ENCODE results near the gene TATDN3. TPM values are rescaled to one million over a fixed set of nuclear protein-coding genes. Genes with fewer than 3 reads are reported as not detected.

Gene TATDN3
- total and polyA plus RNA-seq, 2 of the 4 experiments (the other 2 are of a cell fraction) = 4.9 to 12.0 TPM

- Histone ChIP-seq H3K79me1 (ENCODE audit: low read depth in 1 of 2, low read length in 2 of 2) (peaks cover 2 to 10% of the 10 kb centered on the region in 2 experiments; a peak in 2 of 4 replicates), H3K36me3 (ENCODE audit: control insufficient read depth, insufficient read depth, low read length) (peaks cover 2% of the 10 kb centered on the region; the same call in 1 of the 2 replicates), H2BK120ac (ENCODE audit: low read depth, low read length) (no peak overlapping the region), H3K27ac (ENCODE audit: insufficient read depth, low read length) (no peak overlapping the region), H4K8ac (ENCODE audit: low read depth in 2 of 2, low read length in 2 of 2) (no peak overlapping the region), H4K91ac (ENCODE audit: insufficient read depth, low read depth, low read length) (no peak overlapping the region), H4K5ac (ENCODE audit: low read depth, low read length) (no peak overlapping the region), H2AFZ (replicated peaks; ENCODE audit: low read length, poor library complexity) (no peak overlapping the region), H3K18ac (ENCODE audit: low read depth, low read length) (no peak overlapping the region), H4K20me1 (ENCODE audit: insufficient read depth, low read length) (no peaks in the 10 kb centered on the region), H3K27me3 (ENCODE audit: control insufficient read depth, insufficient read depth, low read length) (no peaks in the 10 kb centered on the region), H3K4me1 (ENCODE audit: control insufficient read depth, insufficient read depth, low read length) (peaks cover 3% of the 10 kb centered on the region; the same call in 1 of the 2 replicates), H2AK9ac (replicated peaks; ENCODE audit: low read depth, low read length, poor library complexity) (no peak overlapping the region), H3K4me2 (ENCODE audit: low read depth, low read length) (no peak overlapping the region), H2BK20ac (ENCODE audit: low read depth, low read length) (no peak overlapping the region), H3K56ac (ENCODE audit: extremely low read depth, insufficient read depth, low read length) (no peak overlapping the region), H3K9me1 (ENCODE audit: insufficient read depth, low read length) (no peaks in the 10 kb centered on the region), H3K4ac (ENCODE audit: low read depth, low read length) (no peak overlapping the region), H3K4me3 (ENCODE audit: insufficient read depth, low read depth, low read length) (no peak overlapping the region), H3K9me3 (ENCODE audit: control insufficient read depth, insufficient read depth, low read length) (peaks cover 7% of the 10 kb centered on the region; the same call in 1 of the 2 replicates), H3K14ac (replicated peaks; ENCODE audit: low read depth, low read length) (no peak overlapping the region), H2AK5ac (ENCODE audit: low read depth, low read length) (no peak overlapping the region), H2BK5ac (ENCODE audit: low read depth, low read length, poor library complexity, severe bottlenecking) (no peak overlapping the region), H3K23ac (ENCODE audit: low read depth, low read length) (no peak overlapping the region), H2BK15ac (ENCODE audit: low read depth, low read length) (no peak overlapping the region), H3K9ac (ENCODE audit: low read depth, low read length) (no peak overlapping the region)
- no peak for DNase-seq
- TF ChIP-seq RCOR1 (IDR thresholded peaks at IDR 0.05; ENCODE audit: insufficient replicate concordance, low read length) (no peak), SMC3 (IDR thresholded peaks at IDR 0.05; ENCODE audit: low read depth, low read length) (no peak)
- POLR2A ChIA-PET (ENCODE audit: unreplicated experiment) = interaction anchor here (0.6 kb wide), 1 partner anchor 165 kb away, joined by 3 read pairs; no protein-coding TSS in a partner anchor
- dilution Hi-C loops (cut with HindIII; ENCODE audit: low sequenced_read_pairs, unreplicated experiment) = no loop called here
- in situ Hi-C loops (cut with MboI; ENCODE audit: low sequenced_read_pairs) = no loop called here
- no TSS peak for BruUV-seq (replicated peaks)
- CTCF ChIA-PET = no interaction called here
- no peak for ATAC-seq (ENCODE audit: low read depth)
- intact Hi-C loops (cut with micrococcal nuclease) = no loop called here
- WGBS, 2 experiments (ENCODE audit: extremely low coverage in 2 of 2, insufficient read length in 1 of 2) = no CpG with 5 or more reads among the region's 2 CpGs
Measured at GRCh38 chr1:212773011-212773410, 18.7 kb upstream of the TATDN3 start.

Measured in IMR-90 (cell line).